ENCODE data around the gene GCLC. TPM values are rescaled to one million over a fixed set of nuclear protein-coding genes. Genes with fewer than 3 reads are reported as not detected.

Gene GCLC
- total RNA-seq, 1 donor, result 19.5 TPM

GRCh38 chr6:53520320-53520928, 24.5 kb downstream of the GCLC start:
- no peaks in the 10 kb centered on the region for H3K9me3 ChIP-seq (ENCODE audit: low read depth, low read length)
- H3K4me1 ChIP-seq (ENCODE audit: insufficient read depth, low read length), result no peaks in the 10 kb centered on the region
- no peaks in the 10 kb centered on the region for H3K27me3 ChIP-seq (ENCODE audit: insufficient read depth, low read length)
- H3K4me3 ChIP-seq (ENCODE audit: low read length), result no peak overlapping the region

GRCh38 chr6:53518862-53519261, 26.0 kb downstream of the GCLC start:
- Histone ChIP-seq H3K4me3 (ENCODE audit: low read length) (no peak overlapping the region), H3K27me3 (ENCODE audit: insufficient read depth, low read length) (no peaks in the 10 kb centered on the region)

GRCh38 chr6:53517021-53517420, 27.9 kb downstream of the GCLC start:
- no peak overlapping the region for H3K4me3 ChIP-seq (ENCODE audit: low read length)
- no peaks in the 10 kb centered on the region for H3K9me3 ChIP-seq (ENCODE audit: low read depth, low read length)
- H3K27me3 ChIP-seq (ENCODE audit: insufficient read depth, low read length), result no peaks in the 10 kb centered on the region
- H3K4me1 ChIP-seq (ENCODE audit: insufficient read depth, low read length), result no peaks in the 10 kb centered on the region

More at GRCh38 chr6:53518862-53519261, 26.0 kb downstream of the GCLC start:
- Histone ChIP-seq H3K4me1 (ENCODE audit: insufficient read depth, low read length) (no peaks in the 10 kb centered on the region), H3K9me3 (ENCODE audit: low read depth, low read length) (no peaks in the 10 kb centered on the region)

GRCh38 chr6:53514677-53515076, 30.2 kb downstream of the GCLC start:
- Histone ChIP-seq H3K4me3 (ENCODE audit: low read length) (no peak overlapping the region), H3K27me3 (ENCODE audit: insufficient read depth, low read length) (no peaks in the 10 kb centered on the region), H3K4me1 (ENCODE audit: insufficient read depth, low read length) (no peaks in the 10 kb centered on the region), H3K9me3 (ENCODE audit: low read depth, low read length) (no peaks in the 10 kb centered on the region)

DNA sequence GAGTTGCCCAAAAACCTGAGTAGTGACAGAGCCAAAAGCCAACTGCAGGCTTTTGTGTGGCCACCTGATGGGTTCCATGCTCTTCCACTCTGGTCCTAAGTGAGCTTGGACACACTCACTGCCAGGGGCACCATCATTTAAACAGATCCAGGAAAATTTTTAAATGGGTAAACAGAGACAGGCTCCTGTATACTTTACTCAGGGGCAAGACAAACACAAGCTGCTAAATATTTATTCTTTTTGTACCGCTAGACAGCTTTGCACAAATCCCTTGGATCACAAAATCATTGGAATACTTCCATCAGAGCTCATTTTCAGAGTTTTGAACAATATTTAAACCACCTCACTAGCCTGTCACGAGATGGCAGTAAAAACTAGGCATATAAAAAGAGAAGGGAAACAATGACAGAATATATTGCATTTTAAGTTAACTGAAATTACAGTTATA, 31.4 kb downstream of the GCLC start:
- H3K27me3 ChIP-seq (ENCODE audit: insufficient read depth, low read length), result no peaks in the 10 kb centered on the region
- H3K4me3 ChIP-seq (ENCODE audit: low read length), result no peak overlapping the region
- H3K4me1 ChIP-seq (ENCODE audit: insufficient read depth, low read length), result no peaks in the 10 kb centered on the region
- H3K9me3 ChIP-seq (ENCODE audit: low read depth, low read length), result no peaks in the 10 kb centered on the region

DNA sequence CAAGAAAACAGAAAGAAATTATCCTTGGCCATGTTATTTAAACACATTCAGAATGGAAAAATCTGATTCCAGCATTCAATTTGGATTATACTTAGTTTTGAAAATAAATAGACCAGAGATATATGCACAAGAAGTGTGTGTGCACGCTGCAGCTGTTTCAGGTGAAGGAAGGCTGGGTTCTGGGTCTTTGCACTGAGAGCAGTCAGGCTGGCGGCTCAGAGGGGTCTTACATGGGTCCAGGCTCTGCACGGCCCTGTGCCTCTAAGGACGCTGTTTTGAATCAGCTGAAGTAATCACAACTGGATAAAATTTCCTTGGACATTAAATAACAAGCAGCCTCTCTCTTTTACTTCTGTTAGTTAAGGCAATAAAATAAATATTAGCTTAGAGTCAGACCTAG, 31.8 kb downstream of the GCLC start:
- Histone ChIP-seq H3K9me3 (ENCODE audit: low read depth, low read length) (no peaks in the 10 kb centered on the region), H3K4me1 (ENCODE audit: insufficient read depth, low read length) (no peaks in the 10 kb centered on the region), H3K27me3 (ENCODE audit: insufficient read depth, low read length) (no peaks in the 10 kb centered on the region), H3K4me3 (ENCODE audit: low read length) (no peak overlapping the region)

DNA sequence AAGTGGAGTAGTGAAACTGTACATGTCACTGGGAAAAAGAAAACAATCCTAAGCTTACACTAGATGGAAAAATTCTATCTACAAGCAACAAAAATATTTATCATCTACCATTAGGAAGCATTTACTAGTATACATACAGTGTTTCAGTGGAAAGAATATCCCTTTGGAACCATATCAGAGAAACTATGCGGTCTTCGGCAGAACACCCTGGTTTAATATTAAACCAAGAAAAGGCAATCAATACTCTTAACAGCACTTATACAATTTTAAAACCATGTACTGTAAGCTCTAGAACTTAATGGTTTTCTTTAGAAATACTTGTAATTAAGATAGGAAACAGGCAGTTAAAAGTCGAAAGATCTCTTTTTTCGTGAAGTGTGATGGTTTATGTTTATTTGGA, 32.3 kb downstream of the GCLC start:
- H3K4me3 ChIP-seq (ENCODE audit: low read length), result no peak overlapping the region
- H3K27me3 ChIP-seq (ENCODE audit: insufficient read depth, low read length), result no peaks in the 10 kb centered on the region
- H3K9me3 ChIP-seq (ENCODE audit: low read depth, low read length), result no peaks in the 10 kb centered on the region
- H3K4me1 ChIP-seq (ENCODE audit: insufficient read depth, low read length), result no peaks in the 10 kb centered on the region

GRCh38 chr6:53510746-53511145, 34.2 kb downstream of the GCLC start:
- Histone ChIP-seq H3K27me3 (ENCODE audit: insufficient read depth, low read length) (no peaks in the 10 kb centered on the region), H3K4me1 (ENCODE audit: insufficient read depth, low read length) (no peaks in the 10 kb centered on the region), H3K4me3 (ENCODE audit: low read length) (no peak overlapping the region), H3K9me3 (ENCODE audit: low read depth, low read length) (no peaks in the 10 kb centered on the region)

GRCh38 chr6:53506872-53507271, 38.0 kb downstream of the GCLC start:
- Histone ChIP-seq H3K4me1 (ENCODE audit: insufficient read depth, low read length) (no peaks in the 10 kb centered on the region), H3K9me3 (ENCODE audit: low read depth, low read length) (no peaks in the 10 kb centered on the region), H3K27me3 (ENCODE audit: insufficient read depth, low read length) (no peaks in the 10 kb centered on the region), H3K4me3 (ENCODE audit: low read length) (no peak overlapping the region)

- Histone ChIP-seq H3K4me1 (ENCODE audit: insufficient read depth, low read length) (no peaks in the 10 kb centered on the region), H3K4me3 (ENCODE audit: low read length) (no peak overlapping the region), H3K27me3 (ENCODE audit: insufficient read depth, low read length) (no peaks in the 10 kb centered on the region), H3K9me3 (ENCODE audit: low read depth, low read length) (no peaks in the 10 kb centered on the region)
Measured at GRCh38 chr6:53504512-53504911, 40.4 kb downstream of the GCLC start.

- H3K4me3 ChIP-seq (ENCODE audit: low read length), result no peak overlapping the region
- no peaks in the 10 kb centered on the region for H3K9me3 ChIP-seq (ENCODE audit: low read depth, low read length)
- H3K4me1 ChIP-seq (ENCODE audit: insufficient read depth, low read length), result no peaks in the 10 kb centered on the region
- no peaks in the 10 kb centered on the region for H3K27me3 ChIP-seq (ENCODE audit: insufficient read depth, low read length)
Measured at GRCh38 chr6:53503060-53503459, 41.8 kb downstream of the GCLC start.

GRCh38 chr6:53501432-53501831, 43.5 kb downstream of the GCLC start:
- Histone ChIP-seq H3K27me3 (ENCODE audit: insufficient read depth, low read length) (no peaks in the 10 kb centered on the region), H3K4me3 (ENCODE audit: low read length) (no peak overlapping the region), H3K9me3 (ENCODE audit: low read depth, low read length) (no peaks in the 10 kb centered on the region), H3K4me1 (ENCODE audit: insufficient read depth, low read length) (no peaks in the 10 kb centered on the region)

GRCh38 chr6:53500095-53500494, 44.8 kb downstream of the GCLC start:
- H3K9me3 ChIP-seq (ENCODE audit: low read depth, low read length), result no peaks in the 10 kb centered on the region
- no peaks in the 10 kb centered on the region for H3K27me3 ChIP-seq (ENCODE audit: insufficient read depth, low read length)
- no peak overlapping the region for H3K4me3 ChIP-seq (ENCODE audit: low read length)
- H3K4me1 ChIP-seq (ENCODE audit: insufficient read depth, low read length), result no peaks in the 10 kb centered on the region

GRCh38 chr6:53499094-53499493, 45.8 kb downstream of the GCLC start:
- Histone ChIP-seq H3K4me3 (ENCODE audit: low read length) (no peak overlapping the region), H3K4me1 (ENCODE audit: insufficient read depth, low read length) (no peaks in the 10 kb centered on the region), H3K27me3 (ENCODE audit: insufficient read depth, low read length) (no peaks in the 10 kb centered on the region), H3K9me3 (ENCODE audit: low read depth, low read length) (no peaks in the 10 kb centered on the region)

DNA sequence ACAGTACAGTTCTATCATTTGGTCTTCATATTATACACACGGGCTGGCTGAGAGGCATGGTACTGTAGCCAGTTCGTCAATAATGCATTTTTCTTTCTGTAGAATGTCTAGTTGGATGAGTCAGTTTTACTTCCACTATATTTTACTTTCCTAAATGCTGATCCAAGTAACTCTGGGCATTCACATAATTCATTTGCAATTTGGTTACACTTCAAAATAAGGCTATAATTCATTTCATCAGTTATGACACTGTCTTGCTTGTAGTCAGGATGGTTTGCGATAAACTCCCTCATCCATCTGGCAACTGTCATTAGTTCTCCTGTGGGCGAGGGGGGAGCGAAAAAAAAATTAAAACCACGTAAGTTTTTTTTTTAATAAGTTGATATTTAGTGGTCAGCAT, 46.3 kb downstream of the GCLC start:
- no peaks in the 10 kb centered on the region for H3K27me3 ChIP-seq (ENCODE audit: insufficient read depth, low read length)

GRCh38 chr6:53497905-53498304, 47.0 kb downstream of the GCLC start:
- Histone ChIP-seq H3K4me1 (ENCODE audit: insufficient read depth, low read length) (no peaks in the 10 kb centered on the region), H3K9me3 (ENCODE audit: low read depth, low read length) (no peaks in the 10 kb centered on the region), H3K4me3 (ENCODE audit: low read length) (no peak overlapping the region), H3K27me3 (ENCODE audit: insufficient read depth, low read length) (no peaks in the 10 kb centered on the region)

More for the DNA sequence above, 46.3 kb downstream of the GCLC start:
- no peaks in the 10 kb centered on the region for H3K9me3 ChIP-seq (ENCODE audit: low read depth, low read length)
- no peaks in the 10 kb centered on the region for H3K4me1 ChIP-seq (ENCODE audit: insufficient read depth, low read length)
- H3K4me3 ChIP-seq (ENCODE audit: low read length), result no peak overlapping the region
